ENCODE results near the gene PNN.

GRCh38 chr14:39177168-39177545 is 2.1 kb downstream of the PNN start:
- TF ChIP-seq SMC3 (conservative IDR thresholded peaks at IDR 0.05; ENCODE audit: poor library complexity) (no peak), CTCF (IDR thresholded peaks at IDR 0.05; ENCODE audit: poor library complexity, severe bottlenecking) (no peak), POLR2AphosphoS5 (IDR thresholded peaks at IDR 0.05) (no peak)

Measured in neural cell (in vitro differentiated cells).